Thymus (tissue), 11 donors: Measurements from ENCODE around the gene LARP6. TPM values are rescaled to one million over a fixed set of nuclear protein-coding genes. Genes with fewer than 3 reads are reported as not detected.
"Not testable (repeated sequence)": the region's sequence is repeated elsewhere in the genome, so short reads cannot be mapped to it uniquely, and the experiment has no call there.

Source experiments
- DNase-seq, 9 donors: peaks; one replicate each; pipeline ENCODE4 v3.0.0-alpha.2; 2013; ENCODE audit warnings: low spot score in 9 of 9, low read depth in 6 of 9, missing footprints in 1 of 9
- H3K27ac ChIP-seq, 2 donors: one replicate each; pipeline ENCODE4 v1.5.1; 2013; ENCODE audit warnings: control low read depth in 1 of 2, low read depth in 1 of 2, low read length in 1 of 2, mild to moderate bottlenecking in 1 of 2, moderate library complexity in 1 of 2
- H3K27me3 ChIP-seq, 2 donors: one replicate each; pipeline ENCODE4 v1.5.1; 2013; ENCODE audit warnings: low read length in 1 of 2; ENCODE audit not compliant: control insufficient read depth in 2 of 2, insufficient read depth in 1 of 2
- H3K36me3 ChIP-seq, 2 donors: one replicate each; pipeline ENCODE4 v1.5.1; 2013; ENCODE audit warnings: low read length in 1 of 2, mild to moderate bottlenecking in 1 of 2, moderate library complexity in 1 of 2; ENCODE audit not compliant: control insufficient read depth in 2 of 2, insufficient read depth in 2 of 2
- H3K4me1 ChIP-seq, 2 donors: one replicate each; pipeline ENCODE4 v1.5.1; 2013; ENCODE audit warnings: low read length in 2 of 2; ENCODE audit not compliant: control insufficient read depth in 2 of 2, insufficient read depth in 2 of 2
- H3K4me3 ChIP-seq, 2 donors: one replicate each; pipeline ENCODE4 v1.5.1; 2013; ENCODE audit warnings: low read length in 2 of 2, control low read depth in 1 of 2, mild to moderate bottlenecking in 1 of 2
- H3K9me3 ChIP-seq, 2 donors: one replicate each; pipeline ENCODE4 v1.5.1; 2013; ENCODE audit warnings: low read length in 1 of 2, mild to moderate bottlenecking in 1 of 2; ENCODE audit not compliant: control insufficient read depth in 2 of 2, insufficient read depth in 1 of 2
- WGBS: extraction: QIAGEN DNeasy Blood & Tissue Kit; methylation state at CpG from one replicate; pipeline ENCODE4 v1.1.7; 2013; 5-methylcytosine and 5-hydroxymethylcytosine counted together
- polyA plus RNA-seq: library from polyadenylated mRNA; stranded (reverse); fragments of 200-250 nt; gene quantifications from one replicate; pipeline ENCODE4 v1.2.3, GENCODE V29; 2013
- total RNA-seq: library from RNA; stranded (reverse); fragments of 120-200 nt; gene quantifications from one replicate; pipeline ENCODE4 v1.2.4, GENCODE V29; 2013
- donor health status: healthy.

LARP6 gene
- total and polyA plus RNA-seq, 2 donors = 6.3 to 12.4 TPM

DNA sequence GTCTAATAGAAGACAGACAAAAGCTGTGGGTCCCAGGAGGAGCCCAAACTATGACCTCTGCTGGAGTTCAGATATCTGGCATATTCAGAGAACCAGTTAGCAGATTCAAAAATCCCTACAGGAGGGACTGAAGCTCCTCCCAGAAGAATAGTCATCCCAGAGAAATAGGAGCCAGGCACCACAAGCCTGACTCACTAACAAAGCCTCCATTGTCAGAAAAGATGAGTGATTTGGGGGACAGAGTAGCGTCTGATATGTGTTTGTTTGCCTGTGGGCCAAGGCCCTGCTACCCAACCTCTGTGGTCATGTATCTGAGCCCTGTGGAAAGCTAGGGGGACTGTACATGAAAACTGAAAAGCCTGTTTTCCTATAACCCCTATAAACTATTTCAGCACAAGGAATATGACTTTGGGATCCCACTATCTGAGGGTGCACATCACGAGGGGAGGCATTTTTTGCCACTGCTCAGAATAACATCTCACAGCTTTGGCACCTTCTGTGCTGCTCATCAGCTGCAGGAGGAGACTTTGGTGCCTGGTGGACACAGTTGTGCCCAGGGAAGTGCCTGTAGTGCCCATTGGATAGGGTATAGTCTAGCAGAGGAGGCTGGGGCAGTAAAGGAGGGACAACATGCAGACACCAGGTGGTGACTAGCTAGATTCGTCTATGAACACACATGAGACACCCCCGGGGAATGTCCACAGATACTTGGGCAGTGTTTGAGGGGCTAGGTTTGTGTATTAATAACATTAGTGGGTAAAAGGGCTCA is 9.7 kb upstream of the LARP6 start:
- no peak overlapping the region for H3K27ac ChIP-seq
- no peaks in the 10 kb centered on the region for H3K27me3 ChIP-seq

DNA sequence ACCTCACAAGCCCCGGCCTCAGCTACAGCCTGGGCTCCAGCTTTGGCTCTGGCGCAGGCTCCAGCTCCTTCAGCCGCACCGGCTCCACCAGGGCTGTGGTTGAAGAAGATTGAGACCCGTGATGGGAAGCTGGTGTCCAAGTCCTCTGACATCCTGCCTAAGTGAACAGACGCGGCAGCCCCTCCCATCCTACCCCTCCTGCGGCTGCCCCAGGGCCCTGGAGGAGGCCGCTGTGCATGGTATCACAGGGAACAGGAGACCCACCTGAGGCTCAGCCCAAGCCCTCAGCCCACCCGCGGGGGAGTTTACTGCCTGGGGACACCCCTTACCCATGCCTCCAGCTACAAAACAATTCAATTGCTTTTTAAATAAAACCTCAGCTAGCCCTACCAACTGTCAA is 6.0 kb upstream of the LARP6 start:
- H3K4me1 ChIP-seq = no peaks in the 10 kb centered on the region
- H3K4me3 ChIP-seq = no peak overlapping the region
- H3K27me3 ChIP-seq = peaks cover 0 to 14% of the 10 kb centered on the region in 2 donors
- 95% methylated on average over 11 of the region's 11 CpGs for WGBS
- no peaks in the 10 kb centered on the region for H3K9me3 ChIP-seq
- H3K27ac ChIP-seq = no peak overlapping the region
- no peaks in the 10 kb centered on the region for H3K36me3 ChIP-seq
- no peak for DNase-seq

More for the DNA sequence above, 9.7 kb upstream of the LARP6 start:
- no peak for DNase-seq
- no peaks in the 10 kb centered on the region for H3K36me3 ChIP-seq
- WGBS = 94% methylated on average over 4 of the region's 4 CpGs
- no peaks in the 10 kb centered on the region for H3K4me1 ChIP-seq
- no peaks in the 10 kb centered on the region for H3K9me3 ChIP-seq
- no peak overlapping the region for H3K4me3 ChIP-seq

DNA sequence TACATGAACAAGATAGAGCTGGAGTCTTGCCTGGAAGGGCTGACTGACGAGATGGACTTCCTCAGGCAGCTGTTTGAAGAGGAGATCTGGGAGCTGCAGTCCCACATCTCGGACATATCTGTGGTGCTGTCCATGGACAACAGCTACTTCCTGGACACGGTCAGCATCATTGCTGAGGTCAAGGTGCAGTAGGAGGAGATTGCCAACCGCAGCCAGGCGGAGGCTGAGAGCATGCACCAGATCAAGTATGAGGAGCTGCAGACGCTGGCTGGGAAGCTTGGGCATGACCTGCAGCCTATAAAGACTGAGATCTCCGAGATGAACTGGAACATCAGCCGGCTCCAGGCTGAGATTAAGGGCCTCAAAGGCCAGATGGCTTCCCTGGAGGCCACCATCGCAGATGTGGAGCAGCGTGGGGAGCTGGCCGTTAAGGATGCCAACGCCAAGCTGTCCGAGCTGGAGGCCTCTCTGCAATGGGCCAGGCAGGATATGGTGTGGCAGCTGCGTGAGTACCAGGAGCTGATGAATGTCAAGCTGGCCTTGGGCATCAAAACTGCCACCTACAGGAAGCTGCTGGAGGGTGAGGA is 5.5 kb upstream of the LARP6 start:
- H3K4me1 ChIP-seq = peaks cover 0 to 1% of the 10 kb centered on the region in 2 donors
- 96% methylated on average over 14 of the region's 14 CpGs for WGBS
- no peak for DNase-seq
- H3K36me3 ChIP-seq = no peaks in the 10 kb centered on the region
- H3K27me3 ChIP-seq = peaks cover 4 to 20% of the 10 kb centered on the region in 2 donors
- H3K27ac ChIP-seq = no peak overlapping the region
- H3K9me3 ChIP-seq = no peaks in the 10 kb centered on the region
- no peak overlapping the region for H3K4me3 ChIP-seq

DNA sequence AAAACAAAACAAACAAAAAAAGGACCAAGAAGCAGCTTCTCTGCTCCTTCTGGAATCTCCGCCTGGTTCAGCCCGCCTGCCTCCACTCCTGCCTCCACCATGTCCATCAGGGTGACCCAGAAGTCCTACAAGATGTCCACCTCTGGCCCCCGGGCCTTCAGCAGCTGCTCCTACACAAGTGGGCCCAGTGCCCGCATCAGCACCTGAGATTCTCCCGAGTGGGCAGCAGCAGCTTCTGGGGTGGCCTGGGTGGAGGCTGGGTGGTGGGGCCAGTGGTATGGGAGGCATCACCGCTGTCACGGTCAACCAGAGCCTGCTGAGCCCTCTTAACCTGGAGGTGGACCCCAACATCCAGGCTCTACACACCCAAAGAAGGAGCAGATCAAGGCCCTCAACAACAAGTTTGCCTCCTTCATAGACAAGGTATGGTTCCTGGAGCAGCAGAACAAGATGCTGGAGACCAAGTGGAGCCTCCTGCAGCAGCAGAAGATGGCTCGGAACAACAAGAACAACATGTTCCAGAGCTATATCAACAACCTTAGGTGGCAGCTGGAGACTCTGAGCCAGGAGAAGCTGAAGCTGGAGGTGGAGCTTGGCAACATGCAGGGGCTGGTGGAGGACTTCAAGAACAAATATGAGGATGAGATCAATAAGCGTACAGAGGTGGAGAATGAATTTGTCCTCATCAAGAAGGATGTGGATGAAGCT is 4.8 kb upstream of the LARP6 start:
- H3K27me3 ChIP-seq = peaks cover 9 to 25% of the 10 kb centered on the region in 2 donors
- H3K36me3 ChIP-seq, DNase-seq, H3K27ac ChIP-seq, H3K4me3 ChIP-seq, H3K9me3 ChIP-seq, H3K4me1 ChIP-seq: not testable (repeated sequence)
- 99% methylated on average over 9 of the region's 9 CpGs for WGBS

DNA sequence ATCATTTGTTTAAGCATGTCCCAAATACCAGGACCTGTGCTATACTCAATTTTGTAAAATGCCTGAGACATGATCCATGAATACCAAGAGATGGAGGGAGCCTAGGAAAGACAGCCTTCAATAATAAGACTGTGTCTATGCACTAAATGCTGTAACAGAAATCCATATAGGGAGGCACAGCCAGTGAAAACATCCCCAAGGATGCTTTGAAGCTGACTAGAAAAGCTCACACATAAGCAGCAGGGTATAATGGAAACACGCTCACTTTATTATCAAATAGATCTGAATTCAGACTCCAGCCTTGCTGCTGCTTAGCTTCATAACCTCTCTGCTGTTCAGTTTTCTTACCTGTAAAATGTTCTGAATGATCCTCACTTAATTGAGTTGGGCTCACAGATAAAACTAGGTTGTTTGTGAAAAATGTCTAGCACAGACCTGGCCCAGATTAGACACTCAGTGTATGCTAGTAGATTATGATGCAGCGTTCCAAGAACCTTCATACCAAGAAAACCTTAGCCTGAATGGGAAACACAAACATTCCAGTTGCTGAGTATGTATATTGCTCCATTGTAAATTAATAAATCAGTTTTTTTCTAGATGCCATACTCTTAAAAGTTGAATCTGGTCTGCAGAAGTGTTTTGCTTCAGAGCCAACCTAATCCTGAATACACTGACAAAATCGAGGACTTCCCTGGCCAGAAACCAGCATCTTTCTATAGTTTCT is 3.8 kb upstream of the LARP6 start:
- H3K4me3 ChIP-seq = no peak overlapping the region
- no peaks in the 10 kb centered on the region for H3K36me3 ChIP-seq
- 92% methylated on average over 3 of the region's 3 CpGs for WGBS
- no peak overlapping the region for H3K27ac ChIP-seq
- H3K9me3 ChIP-seq = no peaks in the 10 kb centered on the region
- peaks cover 3 to 6% of the 10 kb centered on the region in 2 donors for H3K4me1 ChIP-seq
- peaks cover 18 to 36% of the 10 kb centered on the region in 2 donors for H3K27me3 ChIP-seq
- DNase-seq = no peak

DNA sequence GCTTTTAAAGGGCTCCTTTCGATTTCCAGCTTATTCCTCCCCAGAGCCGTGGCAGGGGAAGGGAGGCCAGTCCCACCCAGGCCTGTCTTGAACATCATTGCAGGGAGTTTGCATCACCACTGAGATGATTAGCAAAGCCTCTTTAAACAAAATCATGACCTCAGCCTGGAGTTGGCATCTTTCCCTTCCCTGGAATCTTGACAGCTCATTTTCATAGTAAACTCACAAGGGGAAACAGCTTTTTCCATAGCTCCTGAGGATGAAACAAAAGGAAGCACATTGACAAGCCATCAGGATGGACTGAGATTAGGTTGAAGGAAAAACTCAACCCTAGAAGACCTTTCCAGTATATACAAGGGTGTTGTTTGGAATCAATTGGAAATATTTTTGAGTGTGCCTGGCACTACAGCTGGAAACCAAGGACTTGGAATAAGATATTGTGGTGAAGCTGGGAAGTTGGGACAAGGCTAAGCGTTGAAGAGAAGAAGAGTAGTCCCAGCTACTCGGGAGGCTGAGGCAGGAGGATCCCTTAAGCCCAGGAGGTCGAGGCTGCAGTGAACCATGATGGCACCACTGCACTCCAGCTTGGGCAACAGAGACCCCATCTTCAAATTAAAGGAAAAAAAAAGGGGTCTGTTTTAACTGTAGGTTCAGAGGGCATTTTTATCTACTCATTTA is 3.1 kb upstream of the LARP6 start:
- DNase-seq = no peak
- Histone ChIP-seq H3K9me3 (no peaks in the 10 kb centered on the region), H3K4me3 (no peak overlapping the region), H3K36me3 (no peaks in the 10 kb centered on the region), H3K27ac (no peak overlapping the region), H3K4me1 (peaks cover 3 to 8% of the 10 kb centered on the region in 2 donors), H3K27me3 (peaks cover 23 to 43% of the 10 kb centered on the region in 2 donors)
- WGBS = 91% methylated on average over 5 of the region's 5 CpGs

DNA sequence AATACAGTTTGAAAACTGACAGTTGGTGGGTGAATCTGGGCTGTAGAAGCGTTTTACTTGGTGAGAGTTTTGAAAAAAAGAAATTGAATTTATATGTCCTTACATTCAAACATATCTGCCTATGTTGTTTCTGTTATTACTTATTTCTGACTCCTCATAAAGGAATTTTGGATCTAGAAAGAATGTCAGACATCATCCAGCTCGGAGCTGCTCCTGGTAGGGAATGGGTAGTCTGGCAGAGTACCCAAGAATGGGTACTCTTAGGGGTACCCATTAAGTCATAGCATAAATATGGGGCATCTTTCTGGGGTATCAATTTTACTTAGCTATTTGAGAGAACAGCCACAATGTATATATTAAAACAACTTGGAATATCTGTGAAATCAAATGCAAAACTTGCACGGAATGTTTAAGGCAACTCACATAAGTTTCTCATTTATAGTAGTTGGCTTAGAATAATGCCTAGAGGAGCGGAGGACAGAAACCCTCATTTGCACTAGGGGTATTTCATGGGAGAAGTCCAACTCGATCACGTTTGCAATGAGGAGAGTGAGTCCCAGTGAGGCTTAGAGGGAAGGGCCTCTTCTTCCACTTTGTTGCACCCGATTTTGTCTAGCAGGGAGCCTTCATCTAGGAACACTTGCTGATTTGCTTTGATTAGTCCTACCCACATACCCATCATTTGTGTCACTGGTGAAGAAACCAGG is 2.4 kb upstream of the LARP6 start:
- Histone ChIP-seq H3K4me3 (no peak overlapping the region), H3K4me1 (peaks cover 3 to 9% of the 10 kb centered on the region in 2 donors), H3K27ac (peak overlapping the region in 1 of 2 donors; percentile 26), H3K9me3 (no peaks in the 10 kb centered on the region), H3K36me3 (no peaks in the 10 kb centered on the region), H3K27me3 (peaks cover 25 to 50% of the 10 kb centered on the region in 2 donors)
- no peak for DNase-seq
- WGBS = 89% methylated on average over 7 of the region's 7 CpGs

DNA sequence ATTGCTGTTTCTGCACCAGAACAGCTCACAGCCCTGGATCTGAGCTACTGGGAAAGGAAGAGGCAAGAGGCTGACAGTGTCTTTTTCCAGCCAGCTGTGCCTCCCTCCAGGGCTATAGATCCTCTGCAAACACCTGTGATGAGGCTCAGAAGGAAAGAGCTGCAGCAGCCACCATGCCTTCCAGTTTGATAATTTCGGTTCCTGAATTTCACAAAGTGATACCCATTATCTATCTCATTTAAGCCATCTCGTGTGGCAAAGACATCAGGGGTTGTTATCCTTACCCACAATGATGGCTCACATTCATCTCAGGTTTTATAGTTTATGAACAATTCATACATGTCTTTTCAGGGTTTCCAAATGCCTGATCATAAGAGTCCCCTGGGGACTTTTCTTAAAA is 1.8 kb upstream of the LARP6 start:
- Histone ChIP-seq H3K4me1 (peaks cover 3 to 9% of the 10 kb centered on the region in 2 donors), H3K36me3 (no peaks in the 10 kb centered on the region), H3K9me3 (no peaks in the 10 kb centered on the region), H3K27me3 (peaks cover 25 to 52% of the 10 kb centered on the region in 2 donors), H3K4me3 (no peak overlapping the region), H3K27ac (no peak overlapping the region)
- 91% methylated on average over 2 of the region's 2 CpGs for WGBS
- no peak for DNase-seq
